Measurements from ENCODE around the gene MYO5B. TPM values are rescaled to one million over a fixed set of nuclear protein-coding genes. Genes with fewer than 3 reads are reported as not detected.

MYO5B gene
- total RNA-seq, 4 donors from 2014 or later, result 0.63 to 31.0 (median 13.0) TPM

DNA sequence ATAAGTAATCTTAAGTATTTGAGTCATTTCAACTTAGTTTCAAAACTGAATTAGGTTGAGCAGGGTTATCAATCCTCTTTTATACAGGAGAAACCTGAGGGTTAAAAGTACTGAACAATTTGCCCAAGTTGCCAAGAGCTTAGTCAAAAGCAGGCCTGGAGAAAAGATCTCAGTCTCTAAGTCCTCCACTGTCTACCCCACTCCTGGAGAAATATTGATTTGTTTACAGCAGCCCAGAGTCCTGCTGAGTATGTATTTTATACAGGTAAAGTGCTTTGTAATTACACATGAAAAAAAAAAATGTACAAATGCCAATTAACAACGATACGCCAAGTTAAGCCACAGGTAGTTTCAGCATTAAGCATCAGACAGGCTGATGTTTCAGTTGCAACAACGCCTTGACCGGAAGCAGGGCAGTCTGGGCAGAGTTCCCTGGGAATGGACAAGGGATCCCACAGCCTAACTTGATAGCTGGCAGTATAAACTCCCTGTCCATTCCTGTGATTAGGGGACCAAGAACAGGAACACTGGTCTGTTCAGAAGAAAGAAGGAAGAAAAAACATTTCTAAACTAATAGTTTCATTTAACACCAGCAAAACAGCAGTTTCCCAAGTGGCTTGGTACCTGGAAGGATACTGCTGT lies 132.9 kb downstream of the MYO5B start:
- no peak for ATAC-seq (ENCODE audit: low FRiP score)
- DNase-seq (ENCODE audit: low spot score), result no peak
- TF ChIP-seq, protein P1, sequence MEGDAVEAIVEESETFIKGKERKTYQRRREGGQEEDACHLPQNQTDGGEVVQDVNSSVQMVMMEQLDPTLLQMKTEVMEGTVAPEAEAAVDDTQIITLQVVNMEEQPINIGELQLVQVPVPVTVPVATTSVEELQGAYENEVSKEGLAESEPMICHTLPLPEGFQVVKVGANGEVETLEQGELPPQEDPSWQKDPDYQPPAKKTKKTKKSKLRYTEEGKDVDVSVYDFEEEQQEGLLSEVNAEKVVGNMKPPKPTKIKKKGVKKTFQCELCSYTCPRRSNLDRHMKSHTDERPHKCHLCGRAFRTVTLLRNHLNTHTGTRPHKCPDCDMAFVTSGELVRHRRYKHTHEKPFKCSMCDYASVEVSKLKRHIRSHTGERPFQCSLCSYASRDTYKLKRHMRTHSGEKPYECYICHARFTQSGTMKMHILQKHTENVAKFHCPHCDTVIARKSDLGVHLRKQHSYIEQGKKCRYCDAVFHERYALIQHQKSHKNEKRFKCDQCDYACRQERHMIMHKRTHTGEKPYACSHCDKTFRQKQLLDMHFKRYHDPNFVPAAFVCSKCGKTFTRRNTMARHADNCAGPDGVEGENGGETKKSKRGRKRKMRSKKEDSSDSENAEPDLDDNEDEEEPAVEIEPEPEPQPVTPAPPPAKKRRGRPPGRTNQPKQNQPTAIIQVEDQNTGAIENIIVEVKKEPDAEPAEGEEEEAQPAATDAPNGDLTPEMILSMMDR (IDR thresholded peaks at IDR 0.05), result no peak

- TF ChIP-seq, protein P1 (IDR thresholded peaks at IDR 0.05), result no peak
- no peak for ATAC-seq (ENCODE audit: low FRiP score)
- DNase-seq (ENCODE audit: low spot score), result no peak
Observed at GRCh38 chr18:50060822-50061221, 134.1 kb downstream of the MYO5B start.

- no peak for DNase-seq (ENCODE audit: low spot score)
- ATAC-seq (ENCODE audit: low FRiP score), result no peak
- TF ChIP-seq, protein P1 (IDR thresholded peaks at IDR 0.05), result no peak
Observed at GRCh38 chr18:50058731-50059130, 136.2 kb downstream of the MYO5B start.

DNA sequence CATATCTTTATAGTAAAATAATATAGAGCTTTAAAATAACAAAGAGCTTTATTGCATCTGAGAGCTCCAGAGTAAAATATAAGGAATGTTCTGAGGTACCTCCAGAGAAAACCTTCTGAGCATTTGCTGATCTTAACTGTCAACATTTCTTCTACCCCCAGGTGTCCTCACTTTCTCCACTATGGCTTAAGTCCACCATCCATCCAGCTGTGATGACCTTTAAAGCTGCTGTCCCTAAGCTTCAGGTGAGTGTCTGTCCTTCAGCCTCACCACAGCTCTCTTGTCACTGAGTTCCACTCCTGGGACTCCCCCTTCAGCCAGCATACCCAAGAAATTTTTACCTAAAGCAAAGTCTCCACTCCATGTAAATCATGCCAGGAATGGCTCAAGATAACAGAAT lies 137.9 kb downstream of the MYO5B start:
- TF ChIP-seq, protein P1 (IDR thresholded peaks at IDR 0.05), result no peak
- DNase-seq (ENCODE audit: low spot score) (no peak), ATAC-seq (ENCODE audit: low FRiP score) (no peak)

- TF ChIP-seq, protein P1 (IDR thresholded peaks at IDR 0.05), result no peak
- no peak for DNase-seq (ENCODE audit: low spot score)
- ATAC-seq (ENCODE audit: low FRiP score), result no peak
Observed at GRCh38 chr18:50056185-50056584, 138.8 kb downstream of the MYO5B start.

- DNase-seq (ENCODE audit: low spot score), result no peak
- TF ChIP-seq, protein P1 (IDR thresholded peaks at IDR 0.05), result no peak
- no peak for ATAC-seq (ENCODE audit: low FRiP score)
Observed at GRCh38 chr18:50055488-50055887, 139.5 kb downstream of the MYO5B start.

- TF ChIP-seq, protein P1 (IDR thresholded peaks at IDR 0.05), result no peak
- ATAC-seq (ENCODE audit: low FRiP score) (no peak), DNase-seq (ENCODE audit: low spot score) (no peak)
Observed at GRCh38 chr18:50053111-50053510, 141.8 kb downstream of the MYO5B start.

Measured in omental fat pad (tissue), 4 donors.